HG03280 (cell line): ENCODE data around the gene ZNF687.

Experiments
- ATAC-seq: cut with Tn5 transposase; IDR thresholded peaks from one replicate; pipeline ENCODE4 v1.9.1; 2021; ENCODE audit warnings: mild to moderate bottlenecking, moderate library complexity; ENCODE audit not compliant: unreplicated experiment

Gene ZNF687

GRCh38 chr1:151311589-151312331 lies 29.7 kb downstream of the ZNF687 start:
- no peak for ATAC-seq

GRCh38 chr1:151312411-151312810 lies 30.3 kb downstream of the ZNF687 start:
- ATAC-seq = no peak

GRCh38 chr1:151312826-151313225 lies 30.7 kb downstream of the ZNF687 start:
- no peak for ATAC-seq

- no peak for ATAC-seq
Measured at GRCh38 chr1:151313501-151313900, 31.4 kb downstream of the ZNF687 start.

- ATAC-seq = no peak
Measured at GRCh38 chr1:151314137-151314875, 32.2 kb downstream of the ZNF687 start.

- no peak for ATAC-seq
Measured at GRCh38 chr1:151315565-151316235, 33.6 kb downstream of the ZNF687 start.

GRCh38 chr1:151318975-151319374 lies 36.9 kb downstream of the ZNF687 start:
- no peak for ATAC-seq

- no peak for ATAC-seq
Measured at GRCh38 chr1:151324390-151324930, 42.4 kb downstream of the ZNF687 start.

- ATAC-seq = no peak
Measured at GRCh38 chr1:151325231-151325630, 43.1 kb downstream of the ZNF687 start.

- ATAC-seq = no peak
Measured at GRCh38 chr1:151325646-151326429, 43.7 kb downstream of the ZNF687 start.

- ATAC-seq = peak; percentile 41
Measured at GRCh38 chr1:151326619-151327222, 44.6 kb downstream of the ZNF687 start.

GRCh38 chr1:151327223-151327902 lies 45.3 kb downstream of the ZNF687 start, which contains the start of gene PI4KB:
Gene PI4KB, minus strand, starts transcription at chr1:151327416. Its CDS starts 10,935 bp downstream, at chr1:151316481.
- ATAC-seq = peak; percentile 77

GRCh38 chr1:151327903-151328674 lies 46.0 kb downstream of the ZNF687 start:
- peak; percentile 4 for ATAC-seq

- no peak for ATAC-seq
Measured at GRCh38 chr1:151334822-151335221, 52.7 kb downstream of the ZNF687 start.

- ATAC-seq = no peak
Measured at GRCh38 chr1:151336556-151336955, 54.5 kb downstream of the ZNF687 start.

GRCh38 chr1:151340870-151341754 lies 59.0 kb downstream of the ZNF687 start:
- ATAC-seq = peak; percentile 57
